K562 (cell line): Measurements from ENCODE around the gene OR4B1.

Experiments used
- CREB3L1 ChIP-seq: fragments of 450-650 bp; IDR thresholded peaks from 2 replicates; pipeline ENCODE4 v1.6.1; 2014; ENCODE audit warnings: low read depth, mild to moderate bottlenecking, moderate library complexity, borderline replicate concordance
- TAF15 ChIP-seq: fragments of 200-400 bp; formaldehyde crosslinking; IDR thresholded peaks from 2 replicates; pipeline ENCODE4 v1.6.1; 2017; ENCODE audit warnings: mild to moderate bottlenecking, low read depth, low read length, moderate library complexity
- ZC3H11A ChIP-seq: IDR thresholded peaks from 2 replicates; pipeline ENCODE4 v1.6.1; 2012; ENCODE audit warnings: low read depth, low read length, improper control_type of control experiment

GRCh38 chr11:48261600-48261999 is 45.0 kb downstream of the OR4B1 start:
- TF ChIP-seq CREB3L1 (no peak), TAF15 (no peak), ZC3H11A (no peak)
